GM20431 (cell line): ENCODE results near the gene TBKBP1.

ENCODE experiments used
- in situ Hi-C: fragments of 300-500 bp; cut with MseI, MboI; formaldehyde crosslinking; loops from one replicate; pipeline ENCODE4 v1.15.0; 2020; ENCODE audit warnings: low sequenced_read_pairs; ENCODE audit not compliant: unreplicated experiment

TBKBP1 gene

GRCh38 chr17:47696717-47697642 lies 3.0 kb downstream of the TBKBP1 start:
- in situ Hi-C loops: no loop called here

- in situ Hi-C loops: no loop called here
These were observed 4.1 kb downstream of the TBKBP1 start for GRCh38 chr17:47697906-47698711.

- in situ Hi-C loops: no loop called here
These were observed 5.0 kb downstream of the TBKBP1 start for GRCh38 chr17:47698749-47699535.

DNA sequence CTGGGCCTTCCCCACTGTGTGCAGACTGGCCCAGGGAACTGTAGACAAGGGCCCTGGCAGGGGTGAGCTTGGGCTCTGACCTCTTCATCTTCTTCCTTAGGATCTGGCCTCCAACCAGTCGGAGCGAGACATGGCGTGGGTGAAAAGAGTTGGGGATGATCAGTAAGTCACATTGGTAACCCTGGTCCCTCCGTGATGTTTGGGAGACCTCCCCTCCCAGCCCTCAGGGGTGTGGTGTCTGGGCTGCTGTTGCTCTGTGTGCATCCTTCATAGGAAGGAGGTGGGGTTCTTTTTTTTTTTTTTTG lies 5.5 kb downstream of the TBKBP1 start:
- in situ Hi-C loops: no loop called here

GRCh38 chr17:47700471-47701449 lies 6.8 kb downstream of the TBKBP1 start:
- in situ Hi-C loops: no loop called here

DNA sequence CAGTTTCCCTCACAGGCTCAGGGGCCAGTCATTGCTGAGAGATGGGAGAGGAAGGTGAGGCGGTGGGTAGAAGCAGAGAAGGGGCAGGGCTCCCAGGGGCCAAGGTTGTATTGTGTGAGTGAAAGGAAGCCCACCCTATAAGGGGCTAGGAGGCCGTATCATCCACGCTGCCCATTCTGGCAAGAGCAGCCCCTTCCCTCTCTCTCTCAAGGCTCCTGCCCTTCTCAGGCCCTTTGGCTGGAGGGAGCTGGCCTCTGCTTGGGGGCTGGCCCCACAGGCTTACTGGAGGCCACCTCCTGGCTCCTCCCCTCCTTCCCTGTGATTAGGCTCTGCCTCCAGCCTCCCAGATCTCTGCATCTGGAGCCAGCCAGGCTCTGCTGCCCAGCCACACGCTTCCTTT lies 7.6 kb downstream of the TBKBP1 start:
- in situ Hi-C loops: no loop called here

GRCh38 chr17:47702391-47702995 lies 8.5 kb downstream of the TBKBP1 start:
- in situ Hi-C loops: no loop called here

- in situ Hi-C loops: no loop called here
These were observed 9.2 kb downstream of the TBKBP1 start for GRCh38 chr17:47703191-47703591.

- in situ Hi-C loops: no loop called here
These were observed 9.7 kb downstream of the TBKBP1 start for GRCh38 chr17:47703671-47704070.

GRCh38 chr17:47704116-47704515 lies 10.2 kb downstream of the TBKBP1 start:
- in situ Hi-C loops: no loop called here

DNA sequence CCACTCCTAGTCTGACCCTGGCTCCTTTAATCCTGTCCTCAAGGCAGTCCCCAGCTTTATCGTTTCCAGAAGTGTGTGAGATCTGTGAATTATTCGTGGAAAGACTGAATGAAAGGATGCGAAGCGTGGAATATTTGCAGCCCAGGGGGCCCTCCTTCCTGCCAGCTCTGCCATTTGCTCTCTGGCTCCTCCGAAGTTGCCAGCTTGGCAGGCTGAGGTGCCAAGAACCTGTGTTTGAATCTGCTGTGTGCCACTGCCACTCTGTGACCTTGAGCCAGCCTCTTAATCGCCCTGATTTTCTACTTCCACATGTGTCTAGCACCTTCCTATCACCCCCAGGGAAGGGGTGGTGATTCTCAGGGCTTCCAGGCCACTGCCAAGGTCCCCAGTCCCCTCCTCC lies 10.8 kb downstream of the TBKBP1 start:
- in situ Hi-C loops: no loop called here

DNA sequence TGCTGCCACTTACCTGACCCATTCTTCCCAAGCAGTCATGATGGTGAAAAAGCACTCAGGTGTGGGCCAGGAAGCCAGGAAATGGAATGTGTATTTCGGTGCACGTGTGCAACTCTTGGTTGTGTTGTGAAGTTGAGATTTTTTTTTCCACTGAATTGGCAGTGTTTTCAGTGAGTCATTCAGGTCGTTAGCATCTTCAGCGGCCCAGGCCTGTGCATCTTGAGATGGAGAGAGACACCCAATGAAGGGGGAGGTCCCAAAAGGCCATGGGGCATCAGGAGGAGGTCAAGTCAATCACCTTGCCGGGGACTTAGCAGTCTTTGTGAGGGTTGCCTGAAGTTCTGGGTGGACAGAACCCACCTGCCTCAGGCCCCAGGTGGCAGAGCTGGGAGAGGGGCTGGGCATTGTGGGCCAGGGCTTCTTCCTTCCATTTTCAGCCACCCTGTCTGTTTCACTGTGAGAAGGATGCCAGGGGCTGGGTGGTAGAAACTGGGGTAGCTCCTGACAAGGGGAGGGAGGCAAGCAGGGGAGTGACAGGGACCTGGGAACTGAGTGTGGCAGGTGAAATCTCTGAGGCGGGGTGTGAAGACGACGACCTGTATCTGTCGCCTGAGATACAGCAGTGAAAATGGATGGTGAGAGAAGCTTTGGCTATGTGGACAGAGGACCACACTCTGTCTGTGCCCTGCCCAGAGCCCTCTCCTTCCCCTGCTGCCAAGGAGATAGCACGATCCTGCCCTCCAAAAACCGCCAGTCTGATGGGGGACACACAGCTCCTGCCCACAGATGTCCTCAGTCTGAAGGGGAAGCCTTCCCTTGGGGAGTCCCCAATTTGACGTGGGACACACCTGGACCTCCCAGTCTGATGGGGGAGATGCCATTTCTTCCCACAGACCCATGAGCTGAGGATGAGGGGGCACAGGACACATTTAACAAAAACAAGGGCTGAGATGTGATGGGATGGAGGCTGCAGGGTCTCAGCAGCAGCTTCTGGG lies 11.9 kb downstream of the TBKBP1 start:
- in situ Hi-C loops: no loop called here

DNA sequence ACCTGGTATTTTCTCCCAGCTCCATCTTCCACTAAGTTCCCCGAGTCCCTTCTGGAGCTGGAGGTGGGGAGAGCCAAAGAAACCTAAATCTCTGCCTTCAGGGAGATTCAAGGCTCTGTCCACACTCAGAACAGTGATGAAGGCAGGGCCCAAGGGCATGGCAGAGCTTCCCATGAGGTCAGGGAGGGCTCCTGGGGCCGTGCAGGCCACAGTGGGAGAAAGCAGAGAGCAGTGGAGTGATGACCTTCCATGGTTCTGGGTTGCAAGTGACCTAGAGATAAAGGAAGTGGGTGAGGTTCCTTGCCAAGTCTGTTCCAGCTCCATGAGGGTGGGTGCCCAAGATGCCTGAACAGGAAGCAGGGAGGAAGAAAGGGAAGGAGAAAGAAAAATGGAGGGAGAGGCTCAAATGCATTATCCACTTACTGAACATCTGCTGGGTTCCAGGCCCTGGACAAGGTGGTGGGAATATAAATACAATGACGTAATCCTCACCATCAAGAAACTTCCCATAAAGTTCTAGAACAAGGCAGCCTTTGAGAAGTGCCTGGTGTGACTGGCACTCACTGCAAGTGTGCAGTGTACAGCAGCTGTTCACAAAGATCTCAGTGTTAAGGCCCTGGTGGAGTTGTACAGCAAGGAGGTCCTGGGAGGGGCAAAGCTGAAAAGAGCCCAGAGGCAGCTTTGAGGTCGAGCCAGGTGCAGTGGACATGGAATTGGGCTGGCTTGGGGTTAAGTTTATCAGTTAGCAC lies 13.3 kb downstream of the TBKBP1 start:
- in situ Hi-C loops: no loop called here

DNA sequence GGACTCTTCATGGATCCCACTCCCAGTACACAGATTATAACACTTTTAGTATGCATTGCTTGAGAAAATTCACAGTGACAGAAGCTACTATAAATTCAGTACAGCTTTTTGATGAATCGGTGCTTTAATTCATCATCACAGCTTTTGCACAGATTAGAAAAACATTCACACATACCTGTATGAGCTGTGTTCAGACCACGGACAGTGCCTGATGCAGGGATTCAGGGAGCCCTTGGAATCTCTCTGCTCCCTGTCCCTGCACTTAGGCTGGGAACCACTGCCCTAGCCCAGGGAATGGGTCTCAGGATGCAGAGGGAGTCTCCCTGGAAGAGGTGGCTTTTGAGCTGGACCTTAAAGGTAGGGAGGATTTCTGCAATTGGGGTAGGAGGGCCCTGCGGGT lies 13.9 kb downstream of the TBKBP1 start:
- in situ Hi-C loops: no loop called here

- in situ Hi-C loops: no loop called here
These were observed 14.4 kb downstream of the TBKBP1 start for GRCh38 chr17:47708312-47708863.

GRCh38 chr17:47708864-47709541 lies 15.0 kb downstream of the TBKBP1 start:
- in situ Hi-C loops: no loop called here
